ENCODE results near the gene OXLD1.

DNA sequence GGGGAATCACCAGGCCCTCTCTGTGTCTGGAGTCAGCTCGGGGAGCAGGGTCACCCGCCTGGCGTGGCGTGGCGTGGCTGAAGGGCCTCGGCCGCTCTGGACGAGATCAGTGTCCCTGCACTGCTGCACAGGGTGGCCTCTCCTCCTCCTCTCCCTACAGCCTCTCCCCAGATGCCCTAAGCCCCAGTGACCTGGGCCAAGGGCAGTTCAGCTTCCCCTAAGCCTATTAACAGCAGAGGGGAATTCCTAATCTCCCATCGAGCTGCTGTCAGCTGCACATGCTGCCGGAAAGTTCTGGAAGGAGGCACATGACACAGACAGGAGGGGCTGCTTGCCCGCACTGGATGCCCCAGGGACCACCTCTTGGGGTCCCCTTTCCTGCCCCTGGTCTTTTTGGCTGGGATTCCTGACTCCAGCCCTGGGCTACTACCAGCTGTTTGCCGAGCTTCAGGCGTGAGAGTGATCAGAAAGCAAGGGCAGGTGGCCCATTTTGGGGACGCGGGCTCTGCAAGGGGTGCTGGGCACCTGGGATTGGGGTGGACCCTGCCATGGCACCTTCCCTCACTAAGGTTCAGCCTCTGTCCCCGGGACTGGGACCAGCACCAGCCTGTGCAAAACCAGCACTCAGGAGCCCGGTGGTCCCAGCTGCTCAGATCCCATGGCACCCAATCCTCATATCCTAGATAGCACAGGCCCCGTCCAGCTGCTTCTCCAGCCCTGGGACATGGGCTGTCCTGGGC lies 10.9 kb downstream of the OXLD1 start:
- TF ChIP-seq, protein P1, sequence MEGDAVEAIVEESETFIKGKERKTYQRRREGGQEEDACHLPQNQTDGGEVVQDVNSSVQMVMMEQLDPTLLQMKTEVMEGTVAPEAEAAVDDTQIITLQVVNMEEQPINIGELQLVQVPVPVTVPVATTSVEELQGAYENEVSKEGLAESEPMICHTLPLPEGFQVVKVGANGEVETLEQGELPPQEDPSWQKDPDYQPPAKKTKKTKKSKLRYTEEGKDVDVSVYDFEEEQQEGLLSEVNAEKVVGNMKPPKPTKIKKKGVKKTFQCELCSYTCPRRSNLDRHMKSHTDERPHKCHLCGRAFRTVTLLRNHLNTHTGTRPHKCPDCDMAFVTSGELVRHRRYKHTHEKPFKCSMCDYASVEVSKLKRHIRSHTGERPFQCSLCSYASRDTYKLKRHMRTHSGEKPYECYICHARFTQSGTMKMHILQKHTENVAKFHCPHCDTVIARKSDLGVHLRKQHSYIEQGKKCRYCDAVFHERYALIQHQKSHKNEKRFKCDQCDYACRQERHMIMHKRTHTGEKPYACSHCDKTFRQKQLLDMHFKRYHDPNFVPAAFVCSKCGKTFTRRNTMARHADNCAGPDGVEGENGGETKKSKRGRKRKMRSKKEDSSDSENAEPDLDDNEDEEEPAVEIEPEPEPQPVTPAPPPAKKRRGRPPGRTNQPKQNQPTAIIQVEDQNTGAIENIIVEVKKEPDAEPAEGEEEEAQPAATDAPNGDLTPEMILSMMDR (IDR thresholded peaks at IDR 0.05 in 4 of 5, conservative IDR thresholded peaks at IDR 0.05 in 1 of 5) = no peak
- TF ChIP-seq POLR2A (IDR thresholded peaks at IDR 0.05) = no peak

All from gastrocnemius medialis (tissue), 4 donors.